OCI-LY7 (cell line): ENCODE results near the gene PGAP2. TPM values are rescaled to one million over a fixed set of nuclear protein-coding genes. Genes with fewer than 3 reads are reported as not detected.

Experiments
- BruUV-seq: library from RNA; stranded (reverse); fragments of 400-500 nt; replicated peaks from 2 replicates; lab custom pipeline; 2021; lab: Mats Ljungman, UMichigan
- CTCF ChIA-PET: fragments of 300-600 bp; sonication (Branson Sonifier 250); formaldehyde crosslinking; loops from one replicate; lab custom pipeline; 2022; ENCODE audit warnings: antibody characterized with exemption; ENCODE audit not compliant: unreplicated experiment; lab: Charles Lee
- POLR2A ChIA-PET: fragments of 300-600 bp; sonication (Branson Sonifier 250); formaldehyde crosslinking; loops from one replicate; lab custom pipeline; 2022; ENCODE audit warnings: antibody characterized with exemption; lab: Charles Lee
- DNase-seq: peaks from one replicate; pipeline ENCODE4 v3.0.0-alpha.2; 2015; ENCODE audit warnings: low spot score
- H2AFZ ChIP-seq: fragments of 200-600 bp; sonication (generic), shearing (Covaris generic); 2 replicates; pipeline ENCODE4 v1.6.1; 2014; ENCODE audit warnings: mild to moderate bottlenecking, antibody characterized with exemption, low read length, moderate library complexity
- H3K27ac ChIP-seq: fragments of 200-600 bp; sonication (generic); 2 replicates; pipeline ENCODE4 v1.5.1; 2014; ENCODE audit warnings: mixed run types, low read depth, mild to moderate bottlenecking, moderate library complexity, low read length, inconsistent platforms; ENCODE audit not compliant: poor library complexity, severe bottlenecking
- H3K36me3 ChIP-seq: fragments of 200-600 bp; sonication (generic); 2 replicates; pipeline ENCODE4 v1.6.1; 2014; ENCODE audit warnings: mild to moderate bottlenecking, antibody characterized with exemption, low read length, moderate library complexity, mixed read lengths; ENCODE audit not compliant: insufficient read depth
- H3K4me1 ChIP-seq: fragments of 200-600 bp; sonication (generic); 2 replicates; pipeline ENCODE4 v1.5.1; 2014; ENCODE audit warnings: mild to moderate bottlenecking, low read length; ENCODE audit not compliant: insufficient read depth, poor library complexity, severe bottlenecking
- H3K4me2 ChIP-seq: fragments of 200-600 bp; sonication (generic); 2 replicates; pipeline ENCODE4 v1.6.1; 2014; ENCODE audit warnings: mild to moderate bottlenecking, low read length
- H3K4me3 ChIP-seq: fragments of 200-600 bp; sonication (generic); 2 replicates; pipeline ENCODE4 v1.5.1; 2014; ENCODE audit warnings: mild to moderate bottlenecking, low read depth, low read length; ENCODE audit not compliant: poor library complexity, severe bottlenecking
- H3K79me2 ChIP-seq: fragments of 200-600 bp; sonication (generic); 2 replicates; pipeline ENCODE4 v1.6.1; 2016; ENCODE audit warnings: low read depth, mild to moderate bottlenecking, low read length, moderate library complexity, mixed read lengths; ENCODE audit not compliant: insufficient read depth
- H3K9me2 ChIP-seq: fragments of 200-600 bp; sonication (generic); 2 replicates; pipeline ENCODE4 v1.6.1; 2016; ENCODE audit warnings: mild to moderate bottlenecking, low read length, mixed read lengths; ENCODE audit not compliant: insufficient read depth
- H3K9me3 ChIP-seq: fragments of 200-600 bp; sonication (generic); 2 replicates; pipeline ENCODE4 v1.6.1; 2014; ENCODE audit warnings: mild to moderate bottlenecking, mixed run types, low read length, mixed read lengths
- H4K20me1 ChIP-seq: fragments of 200-600 bp; sonication (generic); 2 replicates; pipeline ENCODE4 v1.6.1; 2014; ENCODE audit warnings: mild to moderate bottlenecking, antibody characterized with exemption, low read length, moderate library complexity, mixed read lengths; ENCODE audit not compliant: insufficient read depth
- EZH2phosphoT487 ChIP-seq: fragments of 200-600 bp; sonication (generic); IDR thresholded peaks from 2 replicates; pipeline ENCODE4 v1.6.1; 2018; ENCODE audit warnings: low read depth, borderline replicate concordance, mild to moderate bottlenecking, mixed run types, antibody characterized with exemption, low read length, moderate library complexity, mixed read lengths
- intact Hi-C: fragments of 100-400 bp; cut with micrococcal nuclease; formaldehyde crosslinking; loops from one replicate; pipeline ENCODE4 v1.10.0; 2022; ENCODE audit not compliant: unreplicated experiment
- total RNA-seq, 2 experiments: library from RNA; depleted of rRNA in 1 of 2; stranded (reverse); fragments of >200 nt in 1 of 2; shearing (Covaris generic) in 1 of 2; gene quantifications; 2 replicates each; pipeline ENCODE4 v1.2.3, GENCODE V29; 2014 to 2022
- TF ChIP-seq, protein P1 (sequence below): fragments of 200-600 bp; sonication (generic); conservative IDR thresholded peaks from 2 replicates; pipeline ENCODE4 v1.5.1; 2014; ENCODE audit warnings: mild to moderate bottlenecking, antibody characterized with exemption, low read length, moderate library complexity, mixed read lengths

The PGAP2 gene
- total RNA-seq, 2 experiments from 2014 or later, result 23.9 to 44.0 TPM

GRCh38 chr11:3781423-3781822, 26.9 kb upstream of the PGAP2 start:
- TF ChIP-seq EZH2phosphoT487, result no peak
- TF ChIP-seq, protein P1, sequence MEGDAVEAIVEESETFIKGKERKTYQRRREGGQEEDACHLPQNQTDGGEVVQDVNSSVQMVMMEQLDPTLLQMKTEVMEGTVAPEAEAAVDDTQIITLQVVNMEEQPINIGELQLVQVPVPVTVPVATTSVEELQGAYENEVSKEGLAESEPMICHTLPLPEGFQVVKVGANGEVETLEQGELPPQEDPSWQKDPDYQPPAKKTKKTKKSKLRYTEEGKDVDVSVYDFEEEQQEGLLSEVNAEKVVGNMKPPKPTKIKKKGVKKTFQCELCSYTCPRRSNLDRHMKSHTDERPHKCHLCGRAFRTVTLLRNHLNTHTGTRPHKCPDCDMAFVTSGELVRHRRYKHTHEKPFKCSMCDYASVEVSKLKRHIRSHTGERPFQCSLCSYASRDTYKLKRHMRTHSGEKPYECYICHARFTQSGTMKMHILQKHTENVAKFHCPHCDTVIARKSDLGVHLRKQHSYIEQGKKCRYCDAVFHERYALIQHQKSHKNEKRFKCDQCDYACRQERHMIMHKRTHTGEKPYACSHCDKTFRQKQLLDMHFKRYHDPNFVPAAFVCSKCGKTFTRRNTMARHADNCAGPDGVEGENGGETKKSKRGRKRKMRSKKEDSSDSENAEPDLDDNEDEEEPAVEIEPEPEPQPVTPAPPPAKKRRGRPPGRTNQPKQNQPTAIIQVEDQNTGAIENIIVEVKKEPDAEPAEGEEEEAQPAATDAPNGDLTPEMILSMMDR, result no peak
- H3K4me3 ChIP-seq, result no peak overlapping the region
- DNase-seq, result no peak
- intact Hi-C loops, result no loop called here
- POLR2A ChIA-PET, result no interaction called here
- no TSS peak for BruUV-seq
- peaks cover 57% of the 10 kb centered on the region for H3K79me2 ChIP-seq
- H2AFZ ChIP-seq, result no peak overlapping the region
- no peaks in the 10 kb centered on the region for H3K9me3 ChIP-seq
- no peak overlapping the region for H3K27ac ChIP-seq
- H4K20me1 ChIP-seq, result peaks cover 8% of the 10 kb centered on the region
- H3K9me2 ChIP-seq, result no peaks in the 10 kb centered on the region
- no peaks in the 10 kb centered on the region for H3K4me1 ChIP-seq
- no peak overlapping the region for H3K4me2 ChIP-seq
- CTCF ChIA-PET, result no interaction called here
- H3K36me3 ChIP-seq, result peaks cover 95% of the 10 kb centered on the region

GRCh38 chr11:3782963-3783362, 25.4 kb upstream of the PGAP2 start:
- no peak overlapping the region for H3K4me3 ChIP-seq
- CTCF ChIA-PET, result no interaction called here
- H3K4me2 ChIP-seq, result no peak overlapping the region
- peaks cover 19% of the 10 kb centered on the region for H4K20me1 ChIP-seq
- no peak for TF ChIP-seq EZH2phosphoT487
- TF ChIP-seq, protein P1, result no peak
- H2AFZ ChIP-seq, result no peak overlapping the region
- H3K4me1 ChIP-seq, result no peaks in the 10 kb centered on the region
- no peak for DNase-seq
- peaks cover 95% of the 10 kb centered on the region for H3K36me3 ChIP-seq
- POLR2A ChIA-PET, result interaction anchor here (1.0 to 1.3 kb wide), 2 partner anchors 9 to 26 kb away, joined by 3 to 5 read pairs; no protein-coding TSS in a partner anchor
- intact Hi-C loops, result no loop called here
- no peak overlapping the region for H3K27ac ChIP-seq
- BruUV-seq, result no TSS peak
- H3K79me2 ChIP-seq, result peaks cover 72% of the 10 kb centered on the region
- no peaks in the 10 kb centered on the region for H3K9me3 ChIP-seq
- no peaks in the 10 kb centered on the region for H3K9me2 ChIP-seq

GRCh38 chr11:3783611-3784010, 24.7 kb upstream of the PGAP2 start:
- no peak overlapping the region for H3K4me3 ChIP-seq
- no peak overlapping the region for H2AFZ ChIP-seq
- no peaks in the 10 kb centered on the region for H3K9me2 ChIP-seq
- BruUV-seq, result no TSS peak
- intact Hi-C loops, result no loop called here
- H3K79me2 ChIP-seq, result peaks cover 79% of the 10 kb centered on the region
- no peaks in the 10 kb centered on the region for H3K4me1 ChIP-seq
- H3K4me2 ChIP-seq, result no peak overlapping the region
- H3K9me3 ChIP-seq, result no peaks in the 10 kb centered on the region
- ChIA-PET POLR2A (interaction anchor here (1.0 to 1.3 kb wide), 3 partner anchors 10 to 25 kb away, joined by 3 to 7 read pairs (median 5); no protein-coding TSS in a partner anchor), CTCF (no interaction called here)
- no peak for TF ChIP-seq EZH2phosphoT487
- TF ChIP-seq, protein P1, result no peak
- H3K27ac ChIP-seq, result no peak overlapping the region
- H4K20me1 ChIP-seq, result peaks cover 22% of the 10 kb centered on the region
- no peak for DNase-seq
- peaks cover 95% of the 10 kb centered on the region for H3K36me3 ChIP-seq
